HepG2 (cell line): ENCODE results near the gene NPPC.

Experiments used
- ARNTL ChIP-seq: sonication (generic); formaldehyde crosslinking; IDR thresholded peaks from 2 replicates; pipeline ENCODE4 v1.4.0; 2020; ENCODE audit warnings: mild to moderate bottlenecking, missing genetic modification reagents
- CEBPB ChIP-seq: IDR thresholded peaks from 2 replicates; pipeline ENCODE4 v1.6.1; 2011; ENCODE audit warnings: low read depth, low read length, improper control_type of control experiment, borderline replicate concordance
- KLF6 ChIP-seq: IDR thresholded peaks from 2 replicates; pipeline ENCODE4 v1.8.0; 2016; ENCODE audit warnings: missing biosample characterization, missing genetic modification reagents
- MAFG ChIP-seq: sonication (generic); formaldehyde crosslinking; IDR thresholded peaks from 2 replicates; pipeline ENCODE4 v1.5.1; 2020; ENCODE audit warnings: mild to moderate bottlenecking, missing genetic modification reagents
- NFE2L1 ChIP-seq: sonication (generic); formaldehyde crosslinking; IDR thresholded peaks from 2 replicates; pipeline ENCODE4 v1.4.0; 2020; ENCODE audit warnings: missing genetic modification reagents, mild to moderate bottlenecking, borderline replicate concordance
- NFIC ChIP-seq: IDR thresholded peaks from 2 replicates; pipeline ENCODE4 v1.6.1; 2012; ENCODE audit warnings: mild to moderate bottlenecking, low read length, inconsistent platforms
- NR2F1 ChIP-seq, 2 experiments: fragments of 450-650 bp in 1 of 2; formaldehyde crosslinking in 1 of 2; IDR thresholded peaks; 2 replicates each; pipeline versions ENCODE4 v1.5.0 to v1.6.1; 2016 to 2020; ENCODE audit warnings: mild to moderate bottlenecking in 1 of 2, missing compliant biosample characterization in 1 of 2, missing genetic modification reagents in 1 of 2, moderate library complexity in 1 of 2
- SETDB1 ChIP-seq: sonication (generic); formaldehyde crosslinking; IDR thresholded peaks from 2 replicates; pipeline ENCODE4 v1.5.1; 2020; ENCODE audit warnings: missing genetic modification reagents, mild to moderate bottlenecking, borderline replicate concordance
- ZFP36 ChIP-seq: fragments of 150-350 bp; IDR thresholded peaks from 2 replicates; pipeline ENCODE4 v1.6.1; 2018; ENCODE audit warnings: borderline replicate concordance, low read length, low read depth; ENCODE audit not compliant: partially characterized antibody
- ZNF143 ChIP-seq: sonication (generic); formaldehyde crosslinking; IDR thresholded peaks from 2 replicates; pipeline ENCODE4 v1.4.0; 2020; ENCODE audit warnings: missing genetic modification reagents
- ZNF34 ChIP-seq: sonication (generic); formaldehyde crosslinking; IDR thresholded peaks from 2 replicates; pipeline ENCODE4 v1.4.0; 2020; ENCODE audit warnings: mild to moderate bottlenecking, missing genetic modification reagents, borderline replicate concordance
- ZSCAN29 ChIP-seq: sonication (generic); formaldehyde crosslinking; conservative IDR thresholded peaks from 2 replicates; pipeline ENCODE4 v1.4.0; 2020; ENCODE audit warnings: mild to moderate bottlenecking, missing genetic modification reagents
- TF ChIP-seq, protein P1 (sequence below): sonication (generic); formaldehyde crosslinking; IDR thresholded peaks from 2 replicates; pipeline ENCODE4 v1.4.0; 2020; ENCODE audit warnings: missing genetic modification reagents, mild to moderate bottlenecking, borderline replicate concordance

DNA sequence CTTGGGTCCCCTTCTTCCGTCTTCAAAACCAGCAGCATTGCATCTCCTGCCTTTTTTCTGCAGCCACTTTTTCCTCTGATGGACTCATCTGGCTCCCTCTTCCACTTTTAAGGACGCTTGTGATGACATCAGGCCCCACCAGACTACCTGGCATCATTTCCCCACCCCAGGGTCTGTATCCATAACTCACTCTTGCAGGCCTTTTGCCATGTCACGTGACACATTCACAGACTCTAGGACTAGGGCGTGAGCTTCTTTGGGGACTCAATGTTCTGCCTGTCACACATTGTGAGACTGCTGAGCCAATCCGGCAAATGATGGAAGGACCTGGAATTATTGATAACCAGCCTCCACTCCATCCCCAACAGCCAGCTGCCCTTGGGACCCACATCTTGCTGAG, 23.6 kb downstream of the NPPC start:
- TF ChIP-seq, protein P1, sequence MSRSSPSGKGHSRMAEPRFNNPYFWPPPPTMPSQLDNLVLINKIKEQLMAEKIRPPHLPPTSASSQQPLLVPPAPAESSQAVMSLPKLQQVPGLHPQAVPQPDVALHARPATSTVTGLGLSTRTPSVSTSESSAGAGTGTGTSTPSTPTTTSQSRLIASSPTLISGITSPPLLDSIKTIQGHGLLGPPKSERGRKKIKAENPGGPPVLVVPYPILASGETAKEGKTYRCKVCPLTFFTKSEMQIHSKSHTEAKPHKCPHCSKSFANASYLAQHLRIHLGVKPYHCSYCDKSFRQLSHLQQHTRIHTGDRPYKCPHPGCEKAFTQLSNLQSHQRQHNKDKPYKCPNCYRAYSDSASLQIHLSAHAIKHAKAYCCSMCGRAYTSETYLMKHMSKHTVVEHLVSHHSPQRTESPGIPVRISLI, result no peak
- TF ChIP-seq MAFG (no peak), NFE2L1 (CRISPR knock-in tag) (no peak), ZNF34 (CRISPR knock-in tag) (no peak), ZNF143 (CRISPR knock-in tag) (no peak), NR2F1 (CRISPR knock-in tag; IDR thresholded peaks at IDR 0.05) (no peak), NFIC (no peak), ZSCAN29 (no peak), SETDB1 (CRISPR knock-in tag) (no peak), KLF6 (CRISPR knock-in tag) (no peak), CEBPB (no peak), ZFP36 (no peak), ARNTL (CRISPR knock-in tag) (no peak)
